Kidney tubule cell (primary cell): Measurements from ENCODE around the gene PRTG.

Experiments
- DNase-seq: peaks from one replicate; pipeline ENCODE4 v3.0.0-alpha.2; 2018; ENCODE audit warnings: low spot score

Gene PRTG

DNA sequence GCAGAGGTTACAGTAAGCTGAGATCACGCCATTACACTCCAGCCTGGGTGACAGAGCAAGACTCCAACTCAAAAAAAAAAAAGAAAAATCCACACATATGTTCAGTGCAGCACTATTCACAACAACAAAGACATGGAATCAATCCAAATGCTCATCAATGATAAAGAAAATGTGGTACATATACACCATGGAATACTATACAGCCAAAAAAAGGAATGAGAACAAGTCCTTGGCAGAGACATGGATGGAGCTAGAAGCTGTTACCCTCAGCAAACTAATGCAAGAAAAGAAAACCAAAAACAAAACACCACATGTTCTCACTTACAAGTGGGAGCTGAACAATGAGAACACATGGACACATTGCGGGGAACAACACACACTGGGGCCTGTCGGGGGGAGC lies 180.4 kb downstream of the PRTG start:
- no peak for DNase-seq
